ENCODE data around the gene FMNL1.

FMNL1 gene

DNA sequence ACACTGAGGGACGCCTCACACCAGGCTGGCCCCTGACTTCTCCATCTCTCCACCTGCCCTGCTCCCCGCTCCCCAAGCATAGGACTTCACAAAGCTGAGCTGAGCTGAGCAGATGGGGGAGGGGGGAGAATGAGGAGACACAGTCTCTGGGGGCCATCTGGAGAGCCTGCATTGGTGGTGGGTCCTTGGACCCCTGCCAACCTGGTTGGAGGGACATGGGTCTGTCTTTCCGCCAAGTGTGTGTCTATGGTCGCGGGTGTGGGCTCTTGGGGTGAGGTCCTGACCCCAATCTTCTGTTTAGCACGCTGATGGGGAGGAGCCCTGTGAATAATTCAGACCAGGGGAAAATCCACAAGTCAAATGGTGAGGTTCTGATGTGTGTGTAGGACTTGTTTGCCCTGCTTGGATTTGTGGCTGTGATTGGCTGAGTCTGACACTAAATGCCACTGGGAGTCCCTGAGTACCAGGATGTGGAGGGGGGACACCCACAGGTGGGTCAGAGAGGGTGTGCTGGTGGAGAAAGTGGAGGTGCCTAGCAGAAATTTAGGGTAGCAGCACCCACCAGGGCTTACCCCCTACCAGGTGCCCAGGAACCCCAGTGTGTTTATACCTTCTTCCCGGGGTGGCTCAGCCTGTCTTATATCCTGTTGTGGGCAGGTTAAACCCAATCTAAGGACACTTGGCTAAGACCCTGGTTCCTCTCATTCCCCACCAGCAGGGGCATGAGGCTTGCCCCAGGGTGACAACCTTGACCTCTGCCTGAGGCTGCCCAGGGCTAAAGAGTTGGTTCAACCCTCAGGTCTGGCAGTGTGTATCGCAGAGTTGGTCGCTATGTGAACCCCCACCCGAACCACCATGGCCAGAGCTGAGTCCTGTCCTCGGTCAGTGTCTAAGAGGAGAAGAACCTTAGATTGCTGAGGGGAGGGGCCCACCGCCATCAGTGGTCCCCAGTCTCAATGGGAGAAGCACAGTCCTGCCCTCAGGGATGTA, 2.1 kb downstream of the FMNL1 start:
- no peak for DNase-seq

DNA sequence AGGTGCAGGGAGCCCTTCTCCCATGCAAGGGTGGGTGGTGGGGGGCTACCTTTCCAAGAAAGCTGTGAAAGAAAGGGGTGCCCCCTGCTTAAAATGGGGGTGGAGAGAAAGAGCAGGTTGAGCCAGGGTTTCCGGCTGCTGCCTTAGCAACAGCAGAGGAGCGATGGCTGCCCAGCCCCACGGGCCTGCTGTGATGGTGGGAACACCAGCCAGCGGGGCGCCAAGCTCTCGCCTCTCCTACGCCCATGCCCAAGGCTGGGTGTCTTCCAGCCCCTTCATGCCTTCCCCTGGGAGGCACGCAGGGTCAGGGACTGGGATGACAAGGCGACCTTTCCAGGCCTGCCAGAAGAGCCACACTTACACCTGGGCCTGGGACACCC, 3.0 kb downstream of the FMNL1 start:
- DNase-seq = no peak

DNA sequence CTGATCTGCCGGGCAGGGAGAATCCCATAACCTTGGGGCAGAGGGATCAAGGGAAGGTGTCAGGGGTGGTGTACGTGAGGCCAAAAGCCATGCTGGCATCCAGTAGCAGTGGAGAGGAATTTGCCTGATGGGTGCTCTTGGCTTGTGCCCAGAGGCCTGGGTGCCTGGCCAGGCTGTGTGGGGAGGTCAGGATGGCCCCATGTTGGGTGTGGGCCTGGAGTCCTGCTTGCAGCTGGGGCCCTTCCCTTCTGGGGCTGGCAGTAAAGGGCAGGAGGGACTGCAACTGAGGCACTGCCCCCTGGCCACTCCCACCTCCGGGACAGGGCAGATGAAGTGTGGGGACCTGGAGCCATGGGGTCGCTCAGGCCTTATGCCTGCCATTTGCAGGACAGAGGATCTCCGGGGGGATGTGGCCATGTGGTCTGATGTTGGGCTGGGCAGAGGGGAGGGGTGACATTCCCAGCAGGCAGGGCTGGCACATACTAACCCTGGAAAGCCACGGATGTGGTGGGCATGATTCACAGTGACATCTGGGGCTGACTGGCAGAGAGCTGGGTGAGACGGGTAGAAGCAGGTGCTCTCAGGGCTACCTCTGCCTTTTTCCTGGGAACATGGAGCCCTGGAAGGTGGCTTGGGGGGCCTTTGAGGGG, 3.5 kb downstream of the FMNL1 start:
- no peak for DNase-seq

DNA sequence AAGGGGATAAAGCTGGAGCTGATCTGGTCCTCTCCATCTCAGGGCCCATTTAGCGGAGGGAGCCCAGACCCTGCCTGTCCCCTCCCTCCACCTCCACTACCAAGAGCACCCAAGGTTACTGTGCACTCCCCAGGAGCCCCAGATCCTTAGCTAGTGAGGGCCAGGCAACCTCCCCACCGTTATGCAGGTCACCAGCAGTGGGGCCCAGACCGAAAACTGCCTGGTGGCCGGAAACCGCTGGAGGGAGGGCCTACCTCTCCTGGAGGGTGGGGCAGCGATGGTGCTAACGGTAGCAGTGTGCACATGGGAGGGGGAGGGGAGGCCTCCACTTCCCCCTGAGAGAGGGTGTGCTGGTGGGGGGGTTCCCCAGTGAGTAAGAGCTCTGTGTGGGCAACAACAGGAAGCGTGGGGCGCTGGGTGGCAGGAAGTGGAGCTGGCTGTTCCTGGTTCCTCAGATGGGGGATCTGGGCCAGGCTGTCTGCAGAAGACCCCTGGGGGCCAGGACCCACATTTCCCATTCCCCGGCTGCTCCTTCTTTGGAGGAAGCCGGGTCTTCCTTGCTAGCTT, 4.4 kb downstream of the FMNL1 start:
- DNase-seq = peak; percentile 93

DNA sequence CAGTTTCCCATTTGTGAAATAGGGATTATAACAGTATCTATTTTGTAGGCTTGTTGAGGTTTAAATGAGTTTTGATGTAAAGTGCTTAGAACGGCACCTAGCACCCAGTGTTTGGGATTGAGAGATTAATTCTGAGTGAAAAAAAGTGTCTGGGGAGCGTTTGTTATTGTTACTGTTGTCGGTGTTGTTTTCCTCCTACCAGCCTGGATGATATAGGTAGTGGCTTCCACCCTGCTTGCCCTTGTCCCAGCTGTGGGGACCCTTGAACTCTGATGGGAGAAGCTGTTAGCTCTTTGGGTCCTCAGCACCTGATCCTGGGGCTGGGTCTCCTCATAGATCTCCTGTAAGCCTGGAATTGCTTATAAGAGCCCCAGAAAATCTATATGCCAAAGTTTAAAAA, 4.9 kb downstream of the FMNL1 start:
- no peak for DNase-seq

DNA sequence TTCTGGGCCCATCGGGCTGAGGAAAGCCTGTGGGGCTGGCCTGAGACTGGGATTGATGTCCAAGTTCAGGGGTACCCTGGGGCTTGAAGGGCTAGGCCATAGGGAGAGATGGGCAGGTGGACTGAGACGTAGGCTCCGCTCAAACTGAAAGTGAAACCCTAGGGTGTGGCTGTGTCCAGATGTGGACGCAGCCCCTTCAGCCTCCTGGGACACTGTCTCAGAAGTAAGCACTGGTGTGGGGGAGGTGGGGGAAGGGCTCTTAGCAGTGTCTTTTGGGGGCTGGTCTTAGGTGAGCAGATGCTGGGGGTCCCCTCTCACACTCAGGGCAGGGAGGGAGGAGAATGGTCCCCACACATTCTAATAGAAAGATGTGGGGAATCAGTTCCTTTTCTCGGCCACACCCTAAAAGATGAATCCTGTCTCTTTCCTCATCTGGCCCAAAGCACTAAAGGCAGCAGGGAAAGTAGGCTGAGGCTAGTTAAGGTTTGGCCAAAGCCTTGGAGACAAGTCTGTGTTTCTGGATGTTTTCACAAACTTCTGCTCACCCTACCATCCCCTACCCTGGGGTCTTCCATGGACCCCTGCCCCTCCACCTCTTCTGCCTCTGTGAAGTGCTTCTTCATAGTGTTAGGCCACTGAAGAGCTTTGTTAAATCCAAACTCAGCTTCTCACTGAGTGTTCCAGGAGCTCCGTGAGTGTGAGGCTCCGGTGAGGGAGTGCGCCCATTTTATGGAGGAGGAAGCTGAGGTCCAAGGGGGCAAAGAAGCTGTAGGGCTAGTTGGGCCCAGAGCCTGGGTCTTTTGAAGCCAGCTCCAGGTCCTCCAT, 5.6 kb downstream of the FMNL1 start:
- peak; percentile 76 for DNase-seq

DNA sequence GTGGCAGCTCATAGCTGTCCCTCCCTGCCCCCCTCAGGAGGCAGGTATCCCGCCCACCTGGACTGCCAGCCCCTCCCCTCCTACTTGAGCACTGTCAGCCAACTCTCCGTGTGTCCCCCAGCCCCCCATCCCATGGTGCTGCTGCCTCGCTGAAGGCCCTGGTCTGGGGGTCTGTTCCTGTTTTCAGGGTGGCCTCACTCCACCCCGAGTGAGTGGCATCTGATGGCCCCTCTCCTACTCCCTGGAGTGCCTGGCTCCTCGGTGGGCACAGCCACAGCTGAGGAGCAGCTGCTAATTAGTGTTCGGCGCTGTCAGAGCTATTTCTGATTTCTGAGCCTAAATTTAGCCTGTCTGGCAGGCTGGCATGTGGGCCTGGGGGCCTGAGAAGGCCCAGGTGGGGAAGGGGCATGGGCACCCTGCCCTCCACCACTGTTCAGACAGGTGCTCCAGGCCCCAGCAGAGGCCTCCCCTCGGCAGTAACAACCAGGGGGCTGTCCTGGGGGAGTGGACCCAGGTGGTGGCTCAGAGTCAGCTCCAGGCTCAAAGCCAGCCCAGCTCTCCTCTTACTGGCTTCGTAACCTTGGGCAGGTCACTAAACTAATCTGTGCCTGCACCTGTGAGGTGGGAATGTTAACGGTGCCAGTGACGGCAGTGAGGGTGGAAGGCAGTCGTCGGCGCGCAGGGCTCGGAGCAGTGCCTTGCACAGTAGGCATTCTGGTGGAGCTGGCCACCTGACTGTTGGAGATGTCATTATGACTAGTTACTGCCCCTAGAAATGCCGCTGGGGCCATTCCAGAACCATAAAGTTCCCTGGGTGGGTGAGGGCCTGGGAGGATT, 6.5 kb downstream of the FMNL1 start:
- DNase-seq = no peak

DNA sequence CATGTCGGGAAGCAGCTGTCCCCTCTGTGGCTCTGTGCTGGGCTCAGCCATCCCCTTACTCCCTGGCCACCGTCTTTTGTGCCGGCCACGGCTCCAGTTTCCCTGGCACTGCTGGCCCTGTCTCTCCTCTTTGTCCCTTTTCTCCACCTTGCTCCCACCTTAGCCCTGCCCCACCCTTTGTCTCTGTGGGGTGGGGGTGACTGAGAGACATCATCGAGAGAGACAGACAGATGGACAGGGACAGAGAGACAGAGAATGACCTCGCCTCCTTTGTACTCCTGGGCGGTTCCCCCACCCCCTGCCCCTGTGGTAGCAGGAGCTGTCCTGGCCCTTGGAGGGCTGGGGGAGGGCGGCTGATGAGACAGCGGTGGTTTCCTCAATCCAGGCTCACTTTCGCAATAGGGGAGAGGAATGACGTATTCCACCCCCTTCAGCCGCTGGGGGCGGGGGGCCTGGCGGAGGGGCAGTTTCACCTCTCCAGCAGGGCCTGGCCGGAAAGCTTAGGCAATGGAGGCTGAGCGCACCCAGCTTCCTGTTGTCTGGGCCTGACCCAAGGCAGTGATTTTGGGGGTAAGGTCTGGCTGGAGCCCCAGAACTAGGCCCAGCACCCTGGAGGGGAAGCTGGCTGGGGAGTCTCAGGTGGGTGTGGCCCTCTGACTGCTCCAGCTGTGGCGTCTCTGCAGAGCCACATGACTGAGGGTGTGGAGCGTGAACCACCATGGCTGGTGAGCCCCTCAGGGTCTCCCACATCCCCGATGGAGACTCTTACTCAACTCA, 7.3 kb downstream of the FMNL1 start:
- DNase-seq = peak; percentile 98

DNA sequence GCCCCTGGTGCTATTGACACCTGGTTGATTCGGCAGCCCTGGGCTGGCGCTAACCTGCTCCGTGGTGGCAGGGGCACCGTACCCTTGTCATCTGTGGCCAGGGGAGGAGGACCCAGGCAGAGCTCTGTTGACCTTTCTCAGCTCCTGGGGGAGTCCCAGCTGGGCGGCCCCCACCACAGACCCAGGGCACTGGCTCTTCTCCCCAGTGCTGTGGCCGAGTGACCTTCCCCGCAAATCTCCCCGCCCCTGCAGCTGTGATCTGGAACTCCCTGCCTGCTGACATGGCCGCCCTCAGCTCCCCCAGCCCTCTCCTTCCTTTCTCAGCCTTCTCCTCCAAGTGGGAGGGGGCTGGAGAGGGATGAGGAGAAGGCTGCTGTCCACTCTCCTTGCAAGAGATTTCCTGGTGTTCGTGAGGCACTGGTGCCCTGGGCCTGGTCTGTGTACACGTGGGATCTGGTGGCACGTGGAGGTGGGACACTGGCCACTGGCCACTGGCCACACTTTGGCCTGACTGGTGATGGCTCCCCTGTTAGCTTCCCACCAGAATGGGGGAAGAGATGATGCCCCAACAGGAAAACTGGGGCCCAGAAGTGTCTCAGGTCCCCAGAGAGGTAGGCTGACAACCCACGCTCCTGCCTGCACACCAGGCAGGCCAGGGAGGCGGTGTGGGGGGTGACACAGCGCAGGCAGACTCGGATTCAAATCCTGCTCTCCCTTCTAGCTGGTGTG, 8.2 kb downstream of the FMNL1 start:
- DNase-seq = peak; percentile 82

DNA sequence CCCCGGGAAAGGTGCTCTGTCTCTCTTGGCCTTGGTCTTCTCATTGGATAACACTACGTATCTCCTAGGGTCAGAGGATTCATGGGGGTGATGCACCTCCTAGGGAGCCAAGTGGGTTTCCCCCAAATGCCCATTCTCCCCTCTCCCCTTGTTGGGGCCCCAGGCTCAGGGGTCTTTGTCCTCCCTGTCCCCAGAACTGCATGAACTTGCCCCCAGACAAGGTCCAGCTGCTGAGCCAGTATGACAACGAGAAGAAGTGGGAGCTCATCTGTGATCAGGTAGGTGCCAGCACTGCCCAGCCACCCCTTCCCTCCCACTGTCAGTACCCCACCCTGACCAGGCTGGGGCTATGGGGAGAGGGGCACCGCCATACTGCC, 8.7 kb downstream of the FMNL1 start:
- DNase-seq = no peak

DNA sequence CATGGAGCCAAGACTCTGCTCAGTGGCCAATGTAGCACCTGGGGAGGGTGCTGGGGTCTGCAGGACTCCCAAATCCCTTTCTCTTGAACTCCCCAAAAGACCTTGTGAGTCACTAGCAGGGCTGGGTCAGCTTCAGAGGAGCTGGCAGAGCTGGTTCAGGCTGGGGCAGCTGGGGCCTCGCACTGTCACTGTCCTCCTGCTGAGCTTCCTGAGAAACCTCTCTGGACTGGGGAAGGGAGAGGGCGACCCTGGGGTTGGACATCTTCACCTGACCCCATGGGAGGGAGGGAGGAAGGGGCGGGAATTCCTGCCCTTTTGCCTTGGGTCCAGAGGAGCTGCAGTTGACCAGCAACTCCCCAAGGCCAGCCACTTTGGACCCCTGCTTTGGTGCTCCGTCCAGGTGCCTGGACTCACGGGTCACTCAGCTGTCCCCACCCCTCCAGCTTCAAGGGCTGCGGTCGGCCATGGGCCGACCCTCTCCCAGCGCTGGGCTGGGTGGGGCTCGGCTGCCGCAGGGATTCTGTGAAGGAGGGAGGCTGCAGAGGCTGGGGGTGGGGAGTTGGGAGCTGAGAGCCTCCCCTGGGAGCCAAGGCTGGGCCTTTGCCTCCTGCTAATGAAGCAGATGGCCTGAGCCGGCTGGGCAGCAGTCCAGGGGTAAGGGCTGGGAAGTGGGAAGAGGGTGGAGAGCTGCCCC, 9.2 kb downstream of the FMNL1 start:
- DNase-seq = no peak

DNA sequence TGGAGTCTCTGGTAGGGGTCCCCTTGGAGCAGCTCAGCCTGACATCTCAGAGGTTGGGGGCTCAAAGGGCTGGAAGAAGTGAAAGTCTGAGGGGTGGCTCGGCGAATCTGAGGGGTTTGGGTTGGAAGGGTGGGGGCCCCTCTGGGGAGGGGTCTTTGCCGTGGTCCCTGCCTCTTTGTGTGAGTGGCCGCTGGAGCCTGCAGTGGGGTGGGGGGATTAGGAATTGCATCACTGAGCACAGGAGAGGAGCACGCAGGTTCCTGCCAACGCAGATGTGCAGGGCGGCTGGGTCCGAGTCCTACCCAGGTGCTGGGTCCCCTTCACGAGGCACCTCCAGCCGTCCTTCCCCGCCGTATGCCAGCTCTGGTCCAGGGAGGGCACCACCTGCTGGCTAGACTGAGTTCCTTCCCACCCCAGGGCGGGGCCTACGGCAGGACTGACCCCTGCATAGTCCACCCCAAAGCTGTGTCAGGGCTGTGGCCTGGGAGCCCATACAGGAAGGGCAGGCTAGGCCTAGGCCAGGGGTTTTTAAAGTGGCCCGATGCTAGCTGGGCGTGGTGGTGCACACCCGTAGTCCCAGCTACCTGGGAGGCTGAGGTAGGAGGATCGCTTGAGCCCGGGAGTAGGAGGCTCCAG, 9.9 kb downstream of the FMNL1 start:
- no peak for DNase-seq

DNA sequence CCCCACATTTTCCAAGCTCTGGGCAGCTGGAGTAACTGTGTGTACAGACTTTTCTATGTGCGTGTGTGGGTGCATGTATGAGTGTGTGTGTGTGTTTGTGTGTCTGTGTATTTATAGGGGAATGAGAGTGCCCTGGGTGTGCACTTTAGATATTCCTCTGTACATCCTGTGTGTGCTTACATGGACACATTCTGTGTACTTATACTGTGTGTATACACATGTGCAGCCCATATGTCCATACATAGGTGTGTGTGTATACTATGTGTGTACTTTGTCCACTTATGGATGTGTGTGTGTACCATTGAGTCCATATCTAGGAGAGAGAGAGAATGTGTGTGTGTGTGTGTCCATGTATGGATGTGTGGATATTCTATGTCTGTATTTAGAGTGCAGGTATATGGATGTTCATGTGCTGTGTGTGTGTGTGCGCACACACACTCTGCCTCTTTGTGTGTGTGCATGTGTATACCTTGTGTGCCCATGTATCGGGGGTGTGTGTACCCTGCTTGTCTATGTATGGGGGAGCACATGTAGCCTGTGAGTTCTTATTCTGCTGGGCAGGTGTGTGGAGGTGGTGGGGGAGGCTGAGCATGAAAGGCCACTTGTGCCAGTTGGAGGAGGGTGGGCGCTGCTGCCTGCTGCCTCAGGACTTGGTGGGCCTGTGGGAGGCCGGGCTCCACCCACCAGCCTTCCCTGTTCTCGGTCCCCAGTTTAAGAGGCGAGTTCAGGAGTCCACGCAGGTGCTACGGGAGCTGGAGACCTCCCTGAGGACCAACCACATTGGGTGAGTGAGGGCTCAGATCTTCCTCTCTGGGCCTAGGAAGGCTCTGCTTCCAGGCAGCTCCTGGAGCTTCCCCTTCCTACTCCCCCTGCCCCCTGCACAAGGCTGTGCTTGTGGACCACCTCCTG, 11.1 kb downstream of the FMNL1 start:
- DNase-seq = no peak

DNA sequence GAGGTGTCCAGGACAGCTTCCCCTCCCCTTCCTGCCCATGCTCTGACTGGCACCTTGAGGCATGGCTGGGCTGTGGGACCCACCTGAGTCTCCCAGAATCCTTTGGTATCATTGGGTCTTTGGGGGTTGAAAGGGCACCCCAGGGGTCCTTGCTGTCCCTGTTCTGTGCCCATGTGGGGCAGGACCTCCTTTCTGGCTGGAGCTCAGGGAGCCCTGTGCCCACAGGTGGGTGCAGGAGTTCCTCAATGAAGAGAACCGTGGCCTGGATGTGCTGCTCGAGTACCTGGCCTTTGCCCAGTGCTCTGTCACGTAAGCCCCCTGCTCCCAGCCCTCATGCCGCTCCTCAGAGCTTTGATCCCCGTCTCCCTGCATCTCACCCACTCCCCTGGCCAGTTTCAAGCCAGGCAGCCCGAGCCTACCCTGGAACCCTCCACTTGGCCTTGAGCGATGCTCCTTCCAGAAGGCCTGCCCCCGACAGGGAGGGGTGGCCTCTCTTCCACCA, 11.8 kb downstream of the FMNL1 start:
- no peak for DNase-seq

DNA sequence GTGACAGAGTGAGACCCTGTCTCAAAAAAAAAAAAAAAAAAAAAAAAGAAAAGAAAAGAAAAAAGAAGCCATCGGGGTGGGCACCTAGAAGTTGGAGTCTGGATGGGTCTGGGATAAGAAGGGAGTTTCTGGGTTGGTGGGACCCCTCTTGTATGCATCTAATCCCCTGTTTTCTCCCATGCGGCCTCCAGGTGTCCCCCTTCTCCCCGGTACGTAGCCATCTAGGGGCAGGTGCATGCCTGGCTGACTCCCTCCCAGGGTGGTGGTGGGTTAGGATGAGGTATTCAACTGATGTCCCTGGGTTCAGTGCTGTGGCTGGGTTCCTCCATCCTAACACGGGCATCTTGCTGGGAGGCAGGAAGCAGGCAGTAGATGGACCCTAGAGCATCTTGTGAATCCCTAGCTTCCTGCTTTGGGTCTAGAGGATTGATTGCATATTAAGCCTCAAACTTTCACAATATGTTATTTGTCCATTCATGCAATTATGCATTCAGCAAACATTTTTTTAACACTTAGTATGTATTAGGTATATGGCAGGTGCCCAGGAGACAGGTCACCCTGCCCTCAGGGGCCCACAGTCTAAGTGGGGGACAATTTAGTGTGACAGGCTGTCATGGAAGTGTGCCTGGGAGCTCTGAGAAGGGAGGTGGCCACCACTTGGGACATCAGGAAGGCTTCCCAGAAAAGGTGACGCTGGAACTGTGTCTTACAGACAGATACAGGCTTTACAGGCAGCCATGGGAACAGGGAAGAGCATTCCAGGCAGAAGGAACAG, 13.1 kb downstream of the FMNL1 start:
- DNase-seq = no peak

DNA sequence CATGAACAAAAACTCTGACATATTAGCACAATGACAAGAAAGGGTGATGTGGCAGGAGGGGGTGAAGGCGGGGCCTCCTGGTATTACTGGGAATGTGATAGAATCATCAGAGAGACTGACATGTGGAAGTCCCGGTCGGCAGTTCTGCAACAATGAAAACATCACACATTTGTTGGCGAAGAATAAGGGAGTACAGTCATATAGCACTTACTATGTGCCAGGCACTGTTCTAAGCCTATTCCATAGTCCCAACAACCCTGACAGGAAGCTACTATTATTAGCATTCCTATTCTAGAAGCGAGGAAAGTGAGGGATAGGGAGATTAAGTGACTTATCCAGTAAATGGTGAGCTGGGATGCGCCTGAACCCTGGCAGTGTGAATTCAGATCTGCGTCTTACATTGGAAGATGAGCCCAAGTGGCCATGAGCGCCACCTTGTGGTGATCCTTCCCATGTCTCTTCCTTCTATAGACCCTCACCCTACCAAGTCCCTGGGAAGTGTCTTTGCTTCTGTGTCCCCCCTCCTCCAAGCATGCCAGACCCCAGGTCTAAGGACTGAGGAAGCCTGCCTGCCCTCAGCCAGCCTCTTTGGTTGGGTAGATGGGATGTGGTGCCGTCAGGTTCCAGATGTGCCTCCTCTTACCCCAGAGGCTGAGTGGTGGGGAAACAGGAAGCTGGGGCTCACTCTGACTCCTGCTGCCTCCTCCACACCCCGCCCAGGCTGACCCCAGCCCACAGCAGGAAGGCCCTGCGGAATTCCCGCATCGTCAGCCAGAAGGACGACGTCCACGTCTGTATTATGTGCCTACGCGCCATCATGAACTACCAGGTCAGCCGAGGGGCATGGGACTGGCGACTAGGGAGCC, 14.0 kb downstream of the FMNL1 start:
- peak; percentile 85 for DNase-seq
